Mesothelial cell of epicardium (in vitro differentiated cells): Measurements from ENCODE around the gene DPF3. TPM values are rescaled to one million over a fixed set of nuclear protein-coding genes. Genes with fewer than 3 reads are reported as not detected.

Experiments used
- DNase-seq, 2 experiments: peaks; one replicate each; pipeline ENCODE4 v3.0.0; 2021; ENCODE audit warnings: low spot score in 2 of 2; ENCODE audit not compliant: unreplicated experiment in 2 of 2
- H3K27ac Mint-ChIP-seq: 2 replicates; pipeline ENCODE4 v1.8.0; 2021; ENCODE audit warnings: mixed read lengths
- H3K27me3 Mint-ChIP-seq: 2 replicates; pipeline ENCODE4 v1.8.0; 2021; ENCODE audit warnings: low read depth, mixed read lengths
- H3K36me3 Mint-ChIP-seq: 2 replicates; pipeline ENCODE4 v1.8.0; 2021; ENCODE audit warnings: mixed read lengths
- H3K4me1 Mint-ChIP-seq: 2 replicates; pipeline ENCODE4 v1.8.0; 2021; ENCODE audit warnings: mixed read lengths
- H3K4me3 Mint-ChIP-seq: 2 replicates; pipeline ENCODE4 v1.8.0; 2021; ENCODE audit warnings: mild to moderate bottlenecking, moderate library complexity, mixed read lengths
- H3K9me3 Mint-ChIP-seq: 2 replicates; pipeline ENCODE4 v1.8.0; 2021; ENCODE audit warnings: mixed read lengths
- CTCF ChIP-seq: fragments of 200-600 bp; sonication (generic); IDR thresholded peaks from one replicate; pipeline ENCODE4 v1.5.0; 2021; ENCODE audit warnings: antibody characterized with exemption; ENCODE audit not compliant: unreplicated experiment
- total RNA-seq: library from RNA; stranded (reverse); gene quantifications from 3 replicates; pipeline ENCODE4 v1.2.1, GENCODE V29; 2021

DPF3 gene
- total RNA-seq, 1 donor from 2014 or later, result 1.3 TPM

- Mint-ChIP-seq H3K27ac (no peak overlapping the region), H3K4me3 (no peak overlapping the region), H3K27me3 (no peaks in the 10 kb centered on the region), H3K4me1 (peaks cover 12% of the 10 kb centered on the region), H3K36me3 (peaks cover 3% of the 10 kb centered on the region), H3K9me3 (peaks cover 19% of the 10 kb centered on the region)
- no peak for TF ChIP-seq CTCF
- DNase-seq, result no peak
Measured at GRCh38 chr14:72771561-72771960, 122.3 kb downstream of the DPF3 start.

- no peaks in the 10 kb centered on the region for H3K27me3 Mint-ChIP-seq
- TF ChIP-seq CTCF, result no peak
- H3K36me3 Mint-ChIP-seq, result peaks cover 3% of the 10 kb centered on the region
- no peak for DNase-seq
- H3K9me3 Mint-ChIP-seq, result peaks cover 27% of the 10 kb centered on the region
- H3K4me1 Mint-ChIP-seq, result no peaks in the 10 kb centered on the region
- H3K27ac Mint-ChIP-seq, result no peak overlapping the region
- H3K4me3 Mint-ChIP-seq, result no peak overlapping the region
Measured at GRCh38 chr14:72766296-72766695, 127.6 kb downstream of the DPF3 start.

GRCh38 chr14:72763892-72764291 lies 130.0 kb downstream of the DPF3 start:
- Mint-ChIP-seq H3K9me3 (peaks cover 45% of the 10 kb centered on the region), H3K36me3 (peaks cover 8% of the 10 kb centered on the region), H3K27ac (no peak overlapping the region), H3K4me3 (no peak overlapping the region), H3K4me1 (no peaks in the 10 kb centered on the region), H3K27me3 (no peaks in the 10 kb centered on the region)
- no peak for DNase-seq
- TF ChIP-seq CTCF, result no peak

GRCh38 chr14:72759670-72760069 lies 134.2 kb downstream of the DPF3 start:
- Mint-ChIP-seq H3K27ac (no peak overlapping the region), H3K36me3 (peaks cover 5% of the 10 kb centered on the region), H3K27me3 (peaks cover 5% of the 10 kb centered on the region), H3K4me1 (peaks cover 4% of the 10 kb centered on the region), H3K4me3 (no peak overlapping the region), H3K9me3 (peaks cover 32% of the 10 kb centered on the region)
- no peak for DNase-seq
- no peak for TF ChIP-seq CTCF

GRCh38 chr14:72758993-72759392 lies 134.9 kb downstream of the DPF3 start:
- H3K9me3 Mint-ChIP-seq, result peaks cover 32% of the 10 kb centered on the region
- no peak for TF ChIP-seq CTCF
- no peak overlapping the region for H3K4me3 Mint-ChIP-seq
- peaks cover 5% of the 10 kb centered on the region for H3K36me3 Mint-ChIP-seq
- DNase-seq, result no peak
- H3K4me1 Mint-ChIP-seq, result peaks cover 4% of the 10 kb centered on the region
- peaks cover 5% of the 10 kb centered on the region for H3K27me3 Mint-ChIP-seq
- H3K27ac Mint-ChIP-seq, result no peak overlapping the region

- peaks cover 4% of the 10 kb centered on the region for H3K4me1 Mint-ChIP-seq
- H3K27me3 Mint-ChIP-seq, result peaks cover 5% of the 10 kb centered on the region
- no peak overlapping the region for H3K4me3 Mint-ChIP-seq
- no peak for TF ChIP-seq CTCF
- DNase-seq, result no peak
- H3K27ac Mint-ChIP-seq, result no peak overlapping the region
- H3K36me3 Mint-ChIP-seq, result peaks cover 5% of the 10 kb centered on the region
- peaks cover 32% of the 10 kb centered on the region for H3K9me3 Mint-ChIP-seq
Measured at GRCh38 chr14:72758420-72758819, 135.5 kb downstream of the DPF3 start.
